WERI-Rb-1 (cell line): ENCODE results near the gene RABL6.
"Not testable (repeated sequence)": the region's sequence is repeated elsewhere in the genome, so short reads cannot be mapped to it uniquely, and the experiment has no call there.

Source experiments
- DNase-seq: peaks from one replicate; pipeline ENCODE4 v3.0.0-alpha.2; 2020
- H3K27ac ChIP-seq: fragments of 250-450 bp; sonication (Bioruptor Pico); 2 replicates; pipeline ENCODE4 v1.5.1; 2020; ENCODE audit warnings: mild to moderate bottlenecking, moderate library complexity
- H3K27me3 ChIP-seq: fragments of 250-450 bp; sonication (Bioruptor Pico); 2 replicates; pipeline ENCODE4 v1.5.1; 2021; ENCODE audit warnings: mild to moderate bottlenecking, low read depth, moderate library complexity; ENCODE audit not compliant: insufficient read depth, severe bottlenecking
- H3K36me3 ChIP-seq: fragments of 250-450 bp; sonication (Bioruptor Pico); 2 replicates; pipeline ENCODE4 v1.5.1; 2020; ENCODE audit warnings: mild to moderate bottlenecking, moderate library complexity
- H3K4me3 ChIP-seq: 2 replicates; pipeline ENCODE4 v1.5.1; 2011; ENCODE audit warnings: low read depth, mild to moderate bottlenecking, control low read depth, low read length
- H3K9me3 ChIP-seq: fragments of 250-450 bp; sonication (Bioruptor Pico); 2 replicates; pipeline ENCODE4 v1.5.1; 2021; ENCODE audit warnings: mild to moderate bottlenecking, moderate library complexity; ENCODE audit not compliant: severe bottlenecking
- TF ChIP-seq, protein P1 (sequence below): IDR thresholded peaks from 2 replicates; pipeline ENCODE4 v1.5.1; 2011; ENCODE audit warnings: low read depth, mild to moderate bottlenecking, control low read depth, inconsistent platforms, low read length

The RABL6 gene

DNA sequence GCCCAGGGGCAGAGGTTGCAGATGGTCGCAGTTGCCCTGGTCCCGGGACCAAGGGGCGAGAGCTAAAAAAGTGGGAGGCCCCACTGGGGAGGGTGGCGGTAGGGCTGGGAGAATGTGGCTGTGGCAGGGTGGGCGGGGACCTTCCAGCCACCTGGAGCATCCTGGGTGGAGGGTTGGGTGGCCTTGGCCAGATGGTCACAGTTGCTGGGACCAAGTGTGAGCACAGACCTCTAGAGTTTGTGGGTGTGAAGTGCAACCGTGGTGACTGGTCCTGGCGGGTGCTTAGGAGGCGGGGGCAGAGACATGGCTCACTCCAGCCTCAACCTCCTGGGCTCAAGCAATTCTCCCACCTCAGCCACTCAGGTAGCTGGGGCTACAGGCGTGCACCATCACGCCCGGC, 72.9 kb downstream of the RABL6 start:
- peak; percentile 65 for DNase-seq
- Histone ChIP-seq H3K4me3 (no peak overlapping the region), H3K27me3 (no peaks in the 10 kb centered on the region), H3K36me3 (peaks cover 4% of the 10 kb centered on the region), H3K27ac (no peak overlapping the region), H3K9me3 (no peaks in the 10 kb centered on the region)
- TF ChIP-seq, protein P1, sequence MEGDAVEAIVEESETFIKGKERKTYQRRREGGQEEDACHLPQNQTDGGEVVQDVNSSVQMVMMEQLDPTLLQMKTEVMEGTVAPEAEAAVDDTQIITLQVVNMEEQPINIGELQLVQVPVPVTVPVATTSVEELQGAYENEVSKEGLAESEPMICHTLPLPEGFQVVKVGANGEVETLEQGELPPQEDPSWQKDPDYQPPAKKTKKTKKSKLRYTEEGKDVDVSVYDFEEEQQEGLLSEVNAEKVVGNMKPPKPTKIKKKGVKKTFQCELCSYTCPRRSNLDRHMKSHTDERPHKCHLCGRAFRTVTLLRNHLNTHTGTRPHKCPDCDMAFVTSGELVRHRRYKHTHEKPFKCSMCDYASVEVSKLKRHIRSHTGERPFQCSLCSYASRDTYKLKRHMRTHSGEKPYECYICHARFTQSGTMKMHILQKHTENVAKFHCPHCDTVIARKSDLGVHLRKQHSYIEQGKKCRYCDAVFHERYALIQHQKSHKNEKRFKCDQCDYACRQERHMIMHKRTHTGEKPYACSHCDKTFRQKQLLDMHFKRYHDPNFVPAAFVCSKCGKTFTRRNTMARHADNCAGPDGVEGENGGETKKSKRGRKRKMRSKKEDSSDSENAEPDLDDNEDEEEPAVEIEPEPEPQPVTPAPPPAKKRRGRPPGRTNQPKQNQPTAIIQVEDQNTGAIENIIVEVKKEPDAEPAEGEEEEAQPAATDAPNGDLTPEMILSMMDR, result peak; percentile 27; the same call in 1 of the 2 replicates

DNA sequence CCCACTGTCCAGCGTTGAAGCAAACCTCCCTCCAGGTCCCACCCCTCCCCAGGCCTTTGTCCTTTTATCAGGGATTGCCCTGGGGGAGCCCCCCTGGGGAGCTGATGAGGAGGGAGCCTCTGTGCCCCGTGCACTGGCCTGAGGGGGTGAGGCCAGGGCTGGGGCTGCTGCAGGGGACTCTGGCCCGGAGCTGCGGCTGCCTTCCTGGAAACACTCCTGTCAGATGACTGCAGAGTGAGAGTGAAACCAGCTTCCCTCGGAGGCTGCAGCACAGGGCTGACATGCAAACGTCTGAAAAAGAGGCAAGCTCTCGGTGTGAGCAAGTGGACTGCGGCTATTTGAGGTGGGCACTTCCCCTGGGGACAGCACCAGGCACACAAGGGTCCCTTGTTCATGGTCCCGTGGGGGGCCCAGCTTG, 74.0 kb downstream of the RABL6 start:
- H3K36me3 ChIP-seq, result peaks cover 4% of the 10 kb centered on the region
- no peak for DNase-seq
- TF ChIP-seq, protein P1, result no peak
- H3K9me3 ChIP-seq, result no peaks in the 10 kb centered on the region
- no peak overlapping the region for H3K4me3 ChIP-seq
- H3K27me3 ChIP-seq, result no peaks in the 10 kb centered on the region
- H3K27ac ChIP-seq, result no peak overlapping the region

DNA sequence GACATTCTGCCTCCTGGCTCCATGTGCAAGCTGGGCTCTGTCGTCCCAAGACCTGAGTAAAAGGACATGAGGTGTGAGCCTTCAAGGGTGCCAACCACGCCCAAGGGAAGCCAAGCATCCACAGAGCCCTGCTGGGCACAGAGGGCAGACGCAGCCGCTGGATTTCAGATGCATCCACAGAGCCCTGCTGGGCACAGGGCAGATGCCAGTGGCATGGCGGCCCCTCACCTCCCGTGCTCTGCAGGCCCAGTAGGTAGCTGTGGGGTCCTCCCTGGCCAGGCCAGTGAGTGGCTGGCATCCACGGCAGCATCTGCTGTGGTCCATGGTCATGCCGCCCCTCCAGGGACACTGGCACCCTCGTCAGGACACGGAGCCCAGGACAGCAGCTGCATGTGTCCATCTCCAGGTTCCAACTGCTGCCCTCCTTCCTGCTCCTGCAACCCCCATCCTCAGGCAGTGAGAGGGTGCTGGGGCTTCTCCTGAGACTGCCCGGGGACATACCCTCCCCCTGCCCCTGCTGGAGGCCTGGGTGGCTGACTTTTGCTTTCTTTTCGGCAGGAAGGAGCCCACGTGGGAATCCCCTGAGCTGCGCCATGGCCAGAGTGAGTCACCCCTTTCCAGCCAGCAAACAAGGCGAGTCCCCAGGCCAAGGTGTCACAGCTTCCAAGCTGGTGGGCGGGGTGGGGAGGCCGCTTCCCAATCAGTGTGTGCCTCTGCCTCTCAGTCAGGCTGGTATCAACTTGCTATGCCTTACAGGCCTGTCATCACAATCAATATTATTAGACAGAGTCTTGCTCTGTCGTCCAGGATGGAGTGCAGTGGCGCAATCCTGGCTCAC, 74.6 kb downstream of the RABL6 start:
- no peak for DNase-seq
- TF ChIP-seq, protein P1, result no peak

DNA sequence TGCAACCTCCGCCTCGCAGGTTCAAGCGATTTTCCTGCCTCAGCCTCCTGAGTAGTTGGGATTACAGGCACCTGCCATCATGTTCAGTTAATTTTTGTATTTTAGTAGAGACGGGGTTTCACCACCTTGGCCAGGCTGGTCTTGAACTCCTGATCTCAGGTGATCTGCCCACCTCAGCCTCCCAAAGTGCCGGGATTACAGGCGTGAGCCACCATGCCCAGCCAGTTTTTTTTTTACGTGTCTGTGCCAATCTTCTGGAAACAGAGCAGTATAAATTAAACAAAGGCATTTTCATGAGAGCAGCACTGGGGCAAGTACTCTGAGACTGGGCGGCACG, 75.2 kb downstream of the RABL6 start:
- H3K4me3 ChIP-seq, H3K27ac ChIP-seq, DNase-seq, H3K27me3 ChIP-seq, H3K36me3 ChIP-seq, H3K9me3 ChIP-seq: not testable (repeated sequence)

More for the DNA sequence above, 74.6 kb downstream of the RABL6 start:
- Histone ChIP-seq H3K36me3 (peaks cover 4% of the 10 kb centered on the region), H3K27ac (no peak overlapping the region), H3K27me3 (no peaks in the 10 kb centered on the region), H3K9me3 (no peaks in the 10 kb centered on the region), H3K4me3 (no peak overlapping the region)

DNA sequence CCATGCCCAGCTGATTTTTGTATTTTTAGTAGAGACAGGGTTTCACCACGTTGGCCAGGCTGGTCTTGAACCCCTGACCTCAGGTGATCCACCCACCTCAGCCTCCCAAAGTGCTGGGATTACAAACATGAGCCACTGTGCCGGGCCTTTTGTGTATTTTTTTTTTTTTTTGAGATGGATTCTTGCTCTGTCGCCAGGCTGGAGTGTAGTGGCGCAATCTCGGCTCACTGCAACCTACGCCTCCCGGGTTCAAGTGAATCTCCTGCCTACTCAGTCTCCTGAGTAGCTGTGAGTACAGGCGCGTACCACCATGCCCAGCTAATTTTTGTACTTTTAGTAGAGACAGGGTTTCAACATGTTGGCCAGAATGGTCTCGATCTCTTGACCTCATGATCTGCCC, 75.9 kb downstream of the RABL6 start:
- not testable (repeated sequence) for H3K4me3 ChIP-seq, H3K27ac ChIP-seq, H3K27me3 ChIP-seq, DNase-seq, H3K9me3 ChIP-seq
- peaks cover 11% of the 10 kb centered on the region for H3K36me3 ChIP-seq

DNA sequence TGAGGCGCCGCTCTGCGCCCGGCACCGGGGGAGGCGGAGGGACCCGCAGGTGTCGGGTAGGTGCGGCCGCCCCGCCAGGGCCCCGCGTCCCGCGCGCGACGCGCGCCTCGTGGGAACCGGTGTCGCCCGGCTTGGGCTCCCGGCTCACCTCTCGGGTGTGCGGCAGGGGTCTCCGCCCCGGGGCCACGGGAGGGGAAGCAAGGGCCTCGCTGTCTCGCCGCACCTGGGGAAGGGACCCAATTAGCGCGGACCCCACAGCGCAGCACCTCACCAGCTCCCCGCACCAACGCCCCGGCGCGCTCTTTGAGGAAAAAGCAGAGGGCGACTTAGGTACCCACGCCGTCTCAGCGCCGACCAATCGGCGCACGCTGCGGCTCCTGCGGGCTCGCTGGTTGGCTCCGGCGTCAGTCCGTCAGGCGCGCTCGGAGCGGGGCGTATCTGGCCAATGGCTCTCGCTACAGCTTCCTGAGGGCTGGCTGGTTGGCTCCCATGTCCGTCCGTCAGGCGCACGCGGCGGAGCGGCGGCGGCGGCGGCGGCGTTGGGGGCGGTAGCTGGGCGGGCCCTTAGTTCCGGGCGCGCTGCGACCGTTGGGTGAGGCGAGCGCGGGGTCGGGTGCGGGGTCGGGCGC, 78.3 kb downstream of the RABL6 start, which contains the start of gene TRAF2:
TSS of gene TRAF2 (plus strand) at position 567 of the 629 bp plus-strand sequence. CDS start 12,225 bp downstream, outside the sequence.
- peak within 1 kb of the TSS; percentile 95 for H3K27ac ChIP-seq
- TF ChIP-seq, protein P1, result no peak
- peak; percentile 98 for DNase-seq

More for the DNA sequence above, 78.3 kb downstream of the RABL6 start, which contains the start of gene TRAF2:
- Histone ChIP-seq H3K36me3 (peaks cover 24% of the 10 kb centered on the region), H3K27me3 (no peaks in the 10 kb centered on the region), H3K4me3 (peak within 1 kb of the TSS; percentile 67), H3K9me3 (no peaks in the 10 kb centered on the region)
